H1 (cell line): ENCODE measurements around the gene IRAG1. TPM values are rescaled to one million over a fixed set of nuclear protein-coding genes. Genes with fewer than 3 reads are reported as not detected.

ENCODE experiments used
- BCL11A ChIP-seq, 2 experiments: IDR thresholded peaks; one replicate each; pipeline ENCODE4 v1.6.1; 2011; ENCODE audit warnings: low read depth in 2 of 2, low read length in 2 of 2, mild to moderate bottlenecking in 2 of 2
- CBX8 ChIP-seq: fragments of 300-800, 300-1000 bp; sonication (generic); IDR thresholded peaks from 2 replicates; pipeline ENCODE4 v1.7.1; 2016; ENCODE audit warnings: low read depth, low read length, borderline replicate concordance
- CREB1 ChIP-seq: IDR thresholded peaks from 2 replicates; pipeline ENCODE4 v1.6.1; 2012; ENCODE audit warnings: inconsistent platforms
- JUN ChIP-seq: IDR thresholded peaks from 2 replicates; pipeline ENCODE4 v1.6.1; 2011; ENCODE audit warnings: low read depth, mild to moderate bottlenecking, improper control_type of control experiment, low read length
- POU5F1 ChIP-seq: IDR thresholded peaks from 2 replicates; pipeline ENCODE4 v1.6.1; 2011; ENCODE audit warnings: low read depth, mild to moderate bottlenecking, low read length, moderate library complexity
- SIX5 ChIP-seq: IDR thresholded peaks from 2 replicates; pipeline ENCODE4 v1.6.1; 2011; ENCODE audit warnings: mild to moderate bottlenecking, low read depth, low read length
- SP1 ChIP-seq: IDR thresholded peaks from 2 replicates; pipeline ENCODE4 v1.6.1; 2011; ENCODE audit warnings: low read depth, low read length
- SP4 ChIP-seq: IDR thresholded peaks from 2 replicates; pipeline ENCODE4 v1.6.1; 2012; ENCODE audit warnings: low read length, inconsistent platforms
- polyA plus RNA-seq, 7 experiments: library from polyadenylated mRNA; depleted of rRNA in 3 of 7; stranded (reverse) in 5 of 7; unstranded in 2 of 7; fragments of >200 nt in 5 of 7; fragments of 200-250 nt in 2 of 7; gene quantifications; 1 replicate in 5 of 7; 2 replicates in 1 of 7; 4 replicates in 1 of 7; pipeline versions ENCODE4 v1.2.1 to v1.2.3, GENCODE V29; 2011 to 2013; ENCODE audit warnings: missing spikeins in 2 of 7, mixed read lengths in 2 of 7
- total RNA-seq: library from RNA; stranded (reverse); fragmentation: NEBNext Ultra II Directional; extraction: Animal tissue kit (Norgen Biotek cat#: 25700); gene quantifications from 2 replicates; pipeline ENCODE4 v1.2.1, GENCODE V29; 2021

The IRAG1 gene
- total and polyA plus RNA-seq, 2 of the 8 experiments (the other 6 are each of a cell fraction or from before 2014, with no cell fraction given), result 1.8 to 2.7 TPM

DNA sequence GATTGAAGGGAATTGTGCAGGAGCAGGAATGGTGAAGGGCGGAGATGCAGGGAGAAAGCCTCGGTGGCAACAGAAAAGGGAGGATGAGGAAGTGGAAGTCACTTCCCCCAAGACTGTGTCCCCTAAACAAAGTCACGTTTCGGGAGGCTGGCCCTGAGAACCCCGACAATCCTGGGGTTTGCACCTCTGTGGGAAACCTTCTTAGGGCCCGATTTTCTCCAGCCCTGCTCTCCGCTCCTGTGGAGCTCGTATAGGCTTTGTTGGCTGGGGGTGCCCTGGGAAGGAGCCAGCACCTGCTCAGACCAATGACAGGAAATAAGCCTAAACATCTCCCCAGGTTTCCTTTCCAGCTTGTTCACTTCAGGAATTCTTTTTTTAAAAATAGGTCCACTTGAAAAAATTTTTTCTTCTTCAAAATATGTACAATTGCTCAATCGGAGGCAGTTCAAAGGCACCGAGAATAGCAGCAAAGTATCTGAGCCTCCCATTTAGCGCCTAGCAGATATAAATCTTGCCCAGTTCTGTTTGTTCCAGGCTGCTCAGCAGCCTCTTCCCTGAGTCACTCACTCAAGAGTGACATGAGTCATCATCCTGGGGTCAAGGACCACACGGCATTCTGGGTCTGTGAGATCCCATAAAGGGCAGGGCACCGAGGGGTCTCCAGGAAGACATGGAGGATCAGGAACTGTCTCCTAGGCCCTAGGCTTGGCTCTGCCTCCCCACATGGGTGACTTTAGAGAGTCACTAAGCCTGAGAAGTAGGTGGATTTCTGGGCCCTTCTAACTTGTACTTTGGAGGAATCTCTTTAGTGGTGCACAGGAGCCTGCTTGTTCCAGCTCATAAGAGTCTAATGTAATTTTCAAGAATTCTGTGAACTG, 34.0 kb downstream of the IRAG1 start (continued):
- TF ChIP-seq SP4 (no peak), BCL11A (IDR thresholded peaks at IDR 0.05; ENCODE audit: low read depth in 2 of 2, low read length in 2 of 2) (no peak), SIX5 (no peak), SP1 (no peak), CREB1 (no peak), POU5F1 (no peak), JUN (no peak), CBX8 (no peak)
